HG03558 (cell line): ENCODE measurements around the gene RIPK1.
"Not testable (repeated sequence)": the region's sequence is repeated elsewhere in the genome, so short reads cannot be mapped to it uniquely, and the experiment has no call there.

Experiments used
- ATAC-seq: cut with Tn5 transposase; IDR thresholded peaks from one replicate; pipeline ENCODE4 v1.9.1; 2021; ENCODE audit warnings: moderate number of reproducible peaks; ENCODE audit not compliant: unreplicated experiment; ENCODE audit errors: extremely low read depth

The RIPK1 gene

GRCh38 chr6:3128356-3129108 lies 60.2 kb downstream of the RIPK1 start:
- no peak for ATAC-seq

GRCh38 chr6:3131695-3132094 lies 63.4 kb downstream of the RIPK1 start:
- no peak for ATAC-seq

- ATAC-seq, result no peak
Measured at GRCh38 chr6:3133515-3133914, 65.2 kb downstream of the RIPK1 start.

GRCh38 chr6:3135668-3136291 lies 67.5 kb downstream of the RIPK1 start:
- no peak for ATAC-seq

GRCh38 chr6:3136292-3137011 lies 68.2 kb downstream of the RIPK1 start:
- ATAC-seq, result no peak

GRCh38 chr6:3137057-3137777 lies 68.9 kb downstream of the RIPK1 start:
- no peak for ATAC-seq

- ATAC-seq, result not testable (repeated sequence)
Measured at GRCh38 chr6:3137873-3138272, 69.6 kb downstream of the RIPK1 start.

- no peak for ATAC-seq
Measured at GRCh38 chr6:3138341-3138740, 70.0 kb downstream of the RIPK1 start.

GRCh38 chr6:3139090-3139903 lies 71.0 kb downstream of the RIPK1 start:
- no peak for ATAC-seq

- no peak for ATAC-seq
Measured at GRCh38 chr6:3140201-3140600, 71.9 kb downstream of the RIPK1 start.

- ATAC-seq, result no peak
Measured at GRCh38 chr6:3142536-3142935, 74.2 kb downstream of the RIPK1 start.

- ATAC-seq, result no peak
Measured at GRCh38 chr6:3143158-3143557, 74.9 kb downstream of the RIPK1 start.

GRCh38 chr6:3144571-3144970 lies 76.3 kb downstream of the RIPK1 start:
- ATAC-seq, result no peak

GRCh38 chr6:3147914-3148757 lies 79.8 kb downstream of the RIPK1 start:
- ATAC-seq, result no peak

GRCh38 chr6:3151691-3152090 lies 83.4 kb downstream of the RIPK1 start:
- no peak for ATAC-seq

- no peak for ATAC-seq
Measured at GRCh38 chr6:3152689-3153088, 84.4 kb downstream of the RIPK1 start.

GRCh38 chr6:3155416-3155815 lies 87.1 kb downstream of the RIPK1 start:
- not testable (repeated sequence) for ATAC-seq

- not testable (repeated sequence) for ATAC-seq
Measured at GRCh38 chr6:3156184-3157130, 88.2 kb downstream of the RIPK1 start.
